ENCODE measurements around the gene ZNF148.

ZNF148 gene

GRCh38 chr3:125381314-125381713, 6.2 kb upstream of the ZNF148 start:
- no peaks in the 10 kb centered on the region for H3K36me3 ChIP-seq (ENCODE audit: insufficient read depth, low read length)
- H4K20me1 ChIP-seq (ENCODE audit: insufficient read depth, low read length) = no peaks in the 10 kb centered on the region
- H3K27me3 ChIP-seq (ENCODE audit: insufficient read depth, low read length, poor library complexity) = no peaks in the 10 kb centered on the region
- peaks cover 24% of the 10 kb centered on the region for H3K4me1 ChIP-seq (ENCODE audit: insufficient read depth, low read length)
- TF ChIP-seq EZH2 (IDR thresholded peaks at IDR 0.05; ENCODE audit: borderline replicate concordance, low read depth, low read length, severe bottlenecking) (no peak), CTCF (IDR thresholded peaks at IDR 0.05; ENCODE audit: borderline replicate concordance, extremely low read depth, low read length, poor library complexity, severe bottlenecking) (no peak)
- H3K9me3 ChIP-seq (ENCODE audit: insufficient read depth, low read length, severe bottlenecking) = no peaks in the 10 kb centered on the region
- DNase-seq (no peak), ATAC-seq (ENCODE audit: insufficient read depth, low read depth) (peak; percentile 13; the same call in 1 of the 3 replicates)
- H3K4me3 ChIP-seq (ENCODE audit: low read depth in 1 of 2, low read length in 2 of 2) = 0 out of 4 replicates have a peak overlapping the region, but pooled peaks of 1 of the 2 experiments have one; percentile 11
- H3K27ac ChIP-seq (ENCODE audit: low read length) = peak overlapping the region; percentile 40
- H3K79me2 ChIP-seq (ENCODE audit: insufficient read depth, low read length) = peaks cover under 1% of the 10 kb centered on the region; the same call in 1 of the 2 replicates
- peak overlapping the region; percentile 48 for H3K4me2 ChIP-seq (ENCODE audit: insufficient read depth, low read length)
- H2AFZ ChIP-seq (ENCODE audit: low read depth, low read length) = peak overlapping the region; percentile 32; the same call in 1 of the 2 replicates
- H3K9ac ChIP-seq (ENCODE audit: low read depth, low read length) = no peak overlapping the region

- Histone ChIP-seq H3K9ac (ENCODE audit: low read depth, low read length) (no peak overlapping the region), H4K20me1 (ENCODE audit: insufficient read depth, low read length) (no peaks in the 10 kb centered on the region), H2AFZ (ENCODE audit: low read depth, low read length) (no peak overlapping the region), H3K27ac (ENCODE audit: low read length) (no peak overlapping the region), H3K27me3 (ENCODE audit: insufficient read depth, low read length, poor library complexity) (no peaks in the 10 kb centered on the region), H3K36me3 (ENCODE audit: insufficient read depth, low read length) (no peaks in the 10 kb centered on the region; the same call in 1 of the 2 replicates), H3K4me1 (ENCODE audit: insufficient read depth, low read length) (peaks cover 30% of the 10 kb centered on the region), H3K4me2 (ENCODE audit: insufficient read depth, low read length) (no peak overlapping the region), H3K9me3 (ENCODE audit: insufficient read depth, low read length, severe bottlenecking) (no peaks in the 10 kb centered on the region), H3K4me3 (ENCODE audit: low read depth in 1 of 2, low read length in 2 of 2) (no peak overlapping the region), H3K79me2 (ENCODE audit: insufficient read depth, low read length) (peaks cover 17% of the 10 kb centered on the region)
- ATAC-seq (ENCODE audit: insufficient read depth, low read depth) = no peak
- TF ChIP-seq EZH2 (IDR thresholded peaks at IDR 0.05; ENCODE audit: borderline replicate concordance, low read depth, low read length, severe bottlenecking) (no peak), CTCF (IDR thresholded peaks at IDR 0.05; ENCODE audit: borderline replicate concordance, extremely low read depth, low read length, poor library complexity, severe bottlenecking) (no peak)
- no peak for DNase-seq
These were observed 4.4 kb upstream of the ZNF148 start for GRCh38 chr3:125379483-125379882.

- Histone ChIP-seq H3K4me2 (ENCODE audit: insufficient read depth, low read length) (no peak overlapping the region), H3K9me3 (ENCODE audit: insufficient read depth, low read length, severe bottlenecking) (no peaks in the 10 kb centered on the region), H3K27ac (ENCODE audit: low read length) (no peak overlapping the region), H3K4me3 (ENCODE audit: low read depth in 1 of 2, low read length in 2 of 2) (no peak overlapping the region), H4K20me1 (ENCODE audit: insufficient read depth, low read length) (peaks cover 4% of the 10 kb centered on the region; the same call in 1 of the 2 replicates), H3K4me1 (ENCODE audit: insufficient read depth, low read length) (peaks cover 35% of the 10 kb centered on the region), H2AFZ (ENCODE audit: low read depth, low read length) (no peak overlapping the region), H3K27me3 (ENCODE audit: insufficient read depth, low read length, poor library complexity) (no peaks in the 10 kb centered on the region), H3K79me2 (ENCODE audit: insufficient read depth, low read length) (peaks cover 24% of the 10 kb centered on the region), H3K36me3 (ENCODE audit: insufficient read depth, low read length) (no peaks in the 10 kb centered on the region; the same call in 1 of the 2 replicates), H3K9ac (ENCODE audit: low read depth, low read length) (no peak overlapping the region)
- ATAC-seq (ENCODE audit: insufficient read depth, low read depth) (no peak), DNase-seq (no peak)
- TF ChIP-seq CTCF (IDR thresholded peaks at IDR 0.05; ENCODE audit: borderline replicate concordance, extremely low read depth, low read length, poor library complexity, severe bottlenecking) = no peak
- no peak for TF ChIP-seq EZH2 (IDR thresholded peaks at IDR 0.05; ENCODE audit: borderline replicate concordance, low read depth, low read length, severe bottlenecking)
These were observed 3.6 kb upstream of the ZNF148 start for GRCh38 chr3:125378762-125379161.
